Trophoblast cell (in vitro differentiated cells and primary cell): ENCODE results near the gene C16orf74.

Experiments used
- DNase-seq, 2 donors: peaks; one replicate each; pipeline ENCODE4 v3.0.0-alpha.2; 2016
- H2AFZ ChIP-seq: 2 replicates; pipeline ENCODE4 v1.6.1; 2013; ENCODE audit warnings: low read length, moderate library complexity, mild to moderate bottlenecking; ENCODE audit not compliant: insufficient read depth, poor library complexity
- H2AK5ac ChIP-seq: 2 replicates; pipeline ENCODE4 v1.6.1; 2013; ENCODE audit warnings: mild to moderate bottlenecking, low read length
- H2BK120ac ChIP-seq: 2 replicates; pipeline ENCODE4 v1.6.1; 2013; ENCODE audit warnings: low read length, mild to moderate bottlenecking, moderate library complexity; ENCODE audit not compliant: insufficient read depth, poor library complexity
- H2BK12ac ChIP-seq: 2 replicates; pipeline ENCODE4 v1.6.1; 2013; ENCODE audit warnings: mild to moderate bottlenecking, low read length, moderate library complexity
- H2BK5ac ChIP-seq: 2 replicates; pipeline ENCODE4 v1.6.1; 2013; ENCODE audit warnings: low read length, low read depth, moderate library complexity, mild to moderate bottlenecking; ENCODE audit not compliant: poor library complexity
- H3K14ac ChIP-seq: 2 replicates; pipeline ENCODE4 v1.6.1; 2013; ENCODE audit warnings: mild to moderate bottlenecking, low read length
- H3K18ac ChIP-seq: 2 replicates; pipeline ENCODE4 v1.6.1; 2013; ENCODE audit warnings: mild to moderate bottlenecking, low read length
- H3K23ac ChIP-seq: 2 replicates; pipeline ENCODE4 v1.6.1; 2013; ENCODE audit warnings: low read length
- H3K27ac ChIP-seq: 2 replicates; pipeline ENCODE4 v1.5.1; 2013; ENCODE audit warnings: low read depth, mild to moderate bottlenecking, inconsistent platforms, low read length, moderate library complexity
- H3K27me3 ChIP-seq: 2 replicates; pipeline ENCODE4 v1.6.1; 2013; ENCODE audit warnings: inconsistent platforms, mild to moderate bottlenecking, low read length, moderate library complexity; ENCODE audit not compliant: insufficient read depth
- H3K36me3 ChIP-seq, 2 experiments: 1 replicate in 1 of 2; 2 replicates in 1 of 2; pipeline ENCODE4 v1.6.1; 2013; ENCODE audit warnings: low read length in 2 of 2, mild to moderate bottlenecking in 2 of 2, moderate library complexity in 1 of 2; ENCODE audit not compliant: insufficient read depth in 2 of 2, control insufficient read depth in 1 of 2
- H3K4ac ChIP-seq: 2 replicates; pipeline ENCODE4 v1.6.1; 2013; ENCODE audit warnings: low read depth, mild to moderate bottlenecking, low read length, moderate library complexity
- H3K4me1 ChIP-seq, 2 experiments: 1 replicate in 1 of 2; 2 replicates in 1 of 2; pipeline ENCODE4 v1.6.1; 2013; ENCODE audit warnings: low read length in 2 of 2, mild to moderate bottlenecking in 2 of 2, moderate library complexity in 1 of 2; ENCODE audit not compliant: insufficient read depth in 2 of 2, control insufficient read depth in 1 of 2
- H3K4me2 ChIP-seq: 2 replicates; pipeline ENCODE4 v1.6.1; 2013; ENCODE audit warnings: inconsistent platforms, mild to moderate bottlenecking, low read length, moderate library complexity
- H3K4me3 ChIP-seq: 2 replicates; pipeline ENCODE4 v1.5.1; 2013; ENCODE audit warnings: mild to moderate bottlenecking, low read depth, low read length, inconsistent platforms
- H3K79me1 ChIP-seq: one replicate; pipeline ENCODE4 v1.6.1; 2013; ENCODE audit warnings: low read length
- H3K79me2 ChIP-seq: 2 replicates; pipeline ENCODE4 v1.6.1; 2013; ENCODE audit warnings: low read length, mild to moderate bottlenecking; ENCODE audit not compliant: control insufficient read depth, insufficient read depth, poor library complexity
- H3K9ac ChIP-seq: 2 replicates; pipeline ENCODE4 v1.6.1; 2013; ENCODE audit warnings: mild to moderate bottlenecking, low read length
- H3K9me3 ChIP-seq: 2 replicates; pipeline ENCODE4 v1.6.1; 2013; ENCODE audit warnings: low read depth, mild to moderate bottlenecking, control low read depth, inconsistent platforms, low read length; ENCODE audit not compliant: insufficient read depth
- H4K12ac ChIP-seq: 2 replicates; pipeline ENCODE4 v1.6.1; 2013; ENCODE audit warnings: low read depth, mild to moderate bottlenecking, low read length, moderate library complexity
- H4K8ac ChIP-seq: 2 replicates; pipeline ENCODE4 v1.6.1; 2013; ENCODE audit warnings: low read depth, mild to moderate bottlenecking, low read length, moderate library complexity
- H4K91ac ChIP-seq: one replicate; pipeline ENCODE4 v1.6.1; 2013; ENCODE audit warnings: low read depth, mild to moderate bottlenecking, low read length, moderate library complexity
- WGBS: extraction: QIAGEN DNeasy Blood & Tissue Kit; methylation state at CpG from one replicate; pipeline ENCODE4 v1.1.7; 2013; ENCODE audit warnings: missing lambda C conversion rate; ENCODE audit not compliant: insufficient read length, insufficient coverage; ENCODE audit errors: extremely low coverage; 5-methylcytosine and 5-hydroxymethylcytosine counted together

The C16orf74 gene

GRCh38 chr16:85709766-85710585 is 40.9 kb downstream of the C16orf74 start:
- Histone ChIP-seq H2AK5ac (no peak overlapping the region), H4K12ac (no peak overlapping the region), H4K8ac (no peak overlapping the region), H2BK12ac (no peak overlapping the region), H3K79me1 (no peaks in the 10 kb centered on the region), H2BK5ac (no peak overlapping the region), H3K4me3 (no peak overlapping the region), H3K79me2 (no peaks in the 10 kb centered on the region), H3K4me1 (no peaks in the 10 kb centered on the region), H4K91ac (no peak overlapping the region), H3K27me3 (no peaks in the 10 kb centered on the region), H3K36me3 (no peaks in the 10 kb centered on the region), H3K9ac (no peak overlapping the region), H3K9me3 (peaks cover 6% of the 10 kb centered on the region), H3K4me2 (no peak overlapping the region), H2AFZ (no peak overlapping the region), H3K23ac (no peak overlapping the region), H3K18ac (no peak overlapping the region), H3K4ac (no peak overlapping the region), H3K27ac (no peak overlapping the region), H3K14ac (no peak overlapping the region), H2BK120ac (no peak overlapping the region)
- DNase-seq = no peak
- no CpG with 5 or more reads among the region's 53 CpGs for WGBS

DNA sequence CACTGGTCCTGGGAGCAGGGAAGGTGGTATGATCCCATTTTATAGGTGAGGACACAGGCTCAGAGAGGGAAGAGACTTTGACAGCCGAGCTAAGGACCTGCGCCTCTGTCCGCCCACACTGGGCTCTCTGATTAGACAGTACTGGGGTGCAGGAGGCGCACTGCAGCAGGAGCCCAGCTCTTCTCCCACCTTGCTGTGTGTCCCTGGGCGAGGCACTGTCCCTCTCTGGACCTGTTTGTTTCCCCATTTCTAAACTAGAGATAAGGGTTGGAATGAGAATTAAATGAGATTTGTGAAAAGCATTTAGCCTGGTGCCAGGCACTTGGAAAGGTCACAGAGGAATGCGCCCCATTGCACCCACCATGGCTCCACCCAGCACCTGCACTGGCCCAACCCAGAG is 42.6 kb downstream of the C16orf74 start:
- no peak overlapping the region for H4K8ac ChIP-seq
- no peak overlapping the region for H2BK5ac ChIP-seq
- H4K91ac ChIP-seq = no peak overlapping the region
- no peak overlapping the region for H2AFZ ChIP-seq
- no peak overlapping the region for H2BK12ac ChIP-seq
- no peak overlapping the region for H3K14ac ChIP-seq
- no peak overlapping the region for H4K12ac ChIP-seq
- no peaks in the 10 kb centered on the region for H3K79me1 ChIP-seq
- no peak overlapping the region for H3K18ac ChIP-seq
- H3K4me3 ChIP-seq = no peak overlapping the region
- H3K9ac ChIP-seq = no peak overlapping the region
- H3K79me2 ChIP-seq = no peaks in the 10 kb centered on the region
- no CpG with 5 or more reads among the region's 6 CpGs for WGBS
- H3K4me1 ChIP-seq = no peaks in the 10 kb centered on the region
- no peak overlapping the region for H3K23ac ChIP-seq
- no peak overlapping the region for H3K27ac ChIP-seq
- H2AK5ac ChIP-seq = no peak overlapping the region
- no peak overlapping the region for H2BK120ac ChIP-seq
- peaks cover 6% of the 10 kb centered on the region for H3K9me3 ChIP-seq
- no peaks in the 10 kb centered on the region for H3K36me3 ChIP-seq
- H3K27me3 ChIP-seq = no peaks in the 10 kb centered on the region
- H3K4ac ChIP-seq = no peak overlapping the region
- H3K4me2 ChIP-seq = no peak overlapping the region
- no peak for DNase-seq

GRCh38 chr16:85707528-85708095 is 43.3 kb downstream of the C16orf74 start:
- no peak overlapping the region for H3K27ac ChIP-seq
- H3K9ac ChIP-seq = no peak overlapping the region
- no peak overlapping the region for H3K23ac ChIP-seq
- no peak overlapping the region for H2BK120ac ChIP-seq
- no peaks in the 10 kb centered on the region for H3K27me3 ChIP-seq
- peaks cover 6% of the 10 kb centered on the region for H3K9me3 ChIP-seq
- no peak overlapping the region for H2AFZ ChIP-seq
- no peak overlapping the region for H2BK5ac ChIP-seq
- no peaks in the 10 kb centered on the region for H3K36me3 ChIP-seq
- no peak overlapping the region for H3K14ac ChIP-seq
- H3K79me2 ChIP-seq = no peaks in the 10 kb centered on the region
- WGBS = no CpG with 5 or more reads among the region's 16 CpGs
- no peak overlapping the region for H3K4me3 ChIP-seq
- no peak overlapping the region for H2BK12ac ChIP-seq
- no peak overlapping the region for H3K4me2 ChIP-seq
- no peak overlapping the region for H3K4ac ChIP-seq
- no peak overlapping the region for H2AK5ac ChIP-seq
- no peak overlapping the region for H3K18ac ChIP-seq
- H3K79me1 ChIP-seq = no peaks in the 10 kb centered on the region
- H4K91ac ChIP-seq = no peak overlapping the region
- no peak overlapping the region for H4K12ac ChIP-seq
- H4K8ac ChIP-seq = no peak overlapping the region
- DNase-seq = peak; percentile 40 to 46
- no peaks in the 10 kb centered on the region for H3K4me1 ChIP-seq

- H4K12ac ChIP-seq = no peak overlapping the region
- H4K8ac ChIP-seq = no peak overlapping the region
- no CpG with 5 or more reads among the region's 11 CpGs for WGBS
- no peaks in the 10 kb centered on the region for H3K4me1 ChIP-seq
- no peak overlapping the region for H3K4me2 ChIP-seq
- no peak overlapping the region for H4K91ac ChIP-seq
- H2AK5ac ChIP-seq = no peak overlapping the region
- no peak overlapping the region for H3K4ac ChIP-seq
- H2BK120ac ChIP-seq = no peak overlapping the region
- DNase-seq = no peak
- H3K36me3 ChIP-seq = no peaks in the 10 kb centered on the region
- H3K27me3 ChIP-seq = no peaks in the 10 kb centered on the region
- no peaks in the 10 kb centered on the region for H3K79me2 ChIP-seq
- H3K9ac ChIP-seq = peak overlapping the region; percentile 52
- no peak overlapping the region for H3K18ac ChIP-seq
- H3K23ac ChIP-seq = no peak overlapping the region
- H3K4me3 ChIP-seq = peak overlapping the region; percentile 63
- no peak overlapping the region for H2BK12ac ChIP-seq
- H2BK5ac ChIP-seq = no peak overlapping the region
- H3K79me1 ChIP-seq = no peaks in the 10 kb centered on the region
- H3K9me3 ChIP-seq = no peaks in the 10 kb centered on the region
- H2AFZ ChIP-seq = no peak overlapping the region
- no peak overlapping the region for H3K27ac ChIP-seq
- no peak overlapping the region for H3K14ac ChIP-seq
Measured at GRCh38 chr16:85706449-85707034, 44.4 kb downstream of the C16orf74 start.
